IMR-90 (cell line): ENCODE data around the gene PROM2. TPM values are rescaled to one million over a fixed set of nuclear protein-coding genes. Genes with fewer than 3 reads are reported as not detected.

Experiments used
- ATAC-seq: fragments of 200-7000 bp; cut with Tn5 transposase; 2 replicates; pipeline ENCODE4 v1.9.1; 2020; ENCODE audit warnings: low read depth, mild to moderate bottlenecking, moderate library complexity
- BruUV-seq: library from RNA; stranded (reverse); fragments of 400-500 nt; replicated peaks from 2 replicates; lab custom pipeline; 2021; lab: Mats Ljungman, UMichigan
- CTCF ChIA-PET: fragments of 300-600 bp; formaldehyde crosslinking; extraction: SDS; loops from one replicate; lab custom pipeline; 2021; ENCODE audit warnings: antibody characterized with exemption; lab: Yijun Ruan, JAX
- POLR2A ChIA-PET: fragments of 300-600 bp; sonication (Branson Sonifier 250); formaldehyde crosslinking; loops from one replicate; lab custom pipeline; 2022; ENCODE audit warnings: antibody characterized with exemption; ENCODE audit not compliant: unreplicated experiment; lab: Charles Lee
- DNase-seq: peaks from one replicate; pipeline ENCODE4 v3.0.0; 2013
- H2AFZ ChIP-seq: replicated peaks from 2 replicates; pipeline ENCODE3; 2013; ENCODE audit warnings: low read length, mild to moderate bottlenecking; ENCODE audit not compliant: poor library complexity
- H2AK5ac ChIP-seq: 2 replicates; pipeline ENCODE4 v1.6.1; 2013; ENCODE audit warnings: low read depth, low read length, inconsistent platforms
- H2AK9ac ChIP-seq: replicated peaks from 2 replicates; pipeline ENCODE3; 2013; ENCODE audit warnings: mild to moderate bottlenecking, low read depth, low read length, moderate library complexity; ENCODE audit not compliant: poor library complexity
- H2BK120ac ChIP-seq: 2 replicates; pipeline ENCODE4 v1.6.1; 2013; ENCODE audit warnings: low read depth, low read length, inconsistent platforms
- H2BK15ac ChIP-seq: 3 replicates; pipeline ENCODE4 v1.6.1; 2013; ENCODE audit warnings: low read depth, low read length, inconsistent platforms
- H2BK20ac ChIP-seq: 2 replicates; pipeline ENCODE4 v1.6.1; 2013; ENCODE audit warnings: low read depth, mild to moderate bottlenecking, inconsistent platforms, low read length, moderate library complexity
- H2BK5ac ChIP-seq: 2 replicates; pipeline ENCODE4 v1.6.1; 2013; ENCODE audit warnings: mild to moderate bottlenecking, low read depth, low read length, inconsistent platforms; ENCODE audit not compliant: poor library complexity, severe bottlenecking
- H3K14ac ChIP-seq: replicated peaks from 2 replicates; pipeline ENCODE4 v1.6.1; 2013; ENCODE audit warnings: low read depth, low read length, inconsistent platforms
- H3K18ac ChIP-seq: 2 replicates; pipeline ENCODE4 v1.6.1; 2013; ENCODE audit warnings: low read depth, low read length, control low read depth
- H3K23ac ChIP-seq: 2 replicates; pipeline ENCODE4 v1.6.1; 2013; ENCODE audit warnings: low read depth, low read length, inconsistent platforms
- H3K27ac ChIP-seq: 2 replicates; pipeline ENCODE4 v1.5.1; 2013; ENCODE audit warnings: mild to moderate bottlenecking, control low read depth, low read length; ENCODE audit not compliant: insufficient read depth
- H3K27me3 ChIP-seq: 2 replicates; pipeline ENCODE4 v1.6.1; 2013; ENCODE audit warnings: low read length; ENCODE audit not compliant: control insufficient read depth, insufficient read depth
- H3K36me3 ChIP-seq: 2 replicates; pipeline ENCODE4 v1.6.1; 2013; ENCODE audit warnings: low read length, mixed read lengths; ENCODE audit not compliant: control insufficient read depth, insufficient read depth
- H3K4ac ChIP-seq: 2 replicates; pipeline ENCODE4 v1.6.1; 2013; ENCODE audit warnings: low read depth, low read length, inconsistent platforms
- H3K4me1 ChIP-seq: 2 replicates; pipeline ENCODE4 v1.6.1; 2013; ENCODE audit warnings: low read length, mixed read lengths; ENCODE audit not compliant: control insufficient read depth, insufficient read depth
- H3K4me2 ChIP-seq: 2 replicates; pipeline ENCODE4 v1.6.1; 2013; ENCODE audit warnings: low read depth, mild to moderate bottlenecking, control low read depth, low read length, moderate library complexity
- H3K4me3 ChIP-seq: 2 replicates; pipeline ENCODE4 v1.5.1; 2013; ENCODE audit warnings: low read depth, mild to moderate bottlenecking, control low read depth, low read length, moderate library complexity; ENCODE audit not compliant: insufficient read depth
- H3K56ac ChIP-seq: 2 replicates; pipeline ENCODE4 v1.6.1; 2013; ENCODE audit warnings: low read length, inconsistent platforms; ENCODE audit not compliant: insufficient read depth; ENCODE audit errors: extremely low read depth
- H3K79me1 ChIP-seq, 2 experiments: 2 replicates each; pipeline ENCODE4 v1.6.1; 2013; ENCODE audit warnings: low read length in 2 of 2, inconsistent platforms in 1 of 2, low read depth in 1 of 2
- H3K9ac ChIP-seq: 2 replicates; pipeline ENCODE4 v1.6.1; 2013; ENCODE audit warnings: low read depth, low read length, control low read depth
- H3K9me1 ChIP-seq: 2 replicates; pipeline ENCODE4 v1.6.1; 2013; ENCODE audit warnings: low read length, inconsistent platforms; ENCODE audit not compliant: insufficient read depth
- H3K9me3 ChIP-seq: 2 replicates; pipeline ENCODE4 v1.6.1; 2013; ENCODE audit warnings: low read length; ENCODE audit not compliant: control insufficient read depth, insufficient read depth
- H4K20me1 ChIP-seq: 2 replicates; pipeline ENCODE4 v1.6.1; 2013; ENCODE audit warnings: low read length, inconsistent platforms; ENCODE audit not compliant: insufficient read depth
- H4K5ac ChIP-seq: 2 replicates; pipeline ENCODE4 v1.6.1; 2013; ENCODE audit warnings: mild to moderate bottlenecking, low read depth, low read length, control low read depth
- H4K8ac ChIP-seq, 2 experiments: 2 replicates each; pipeline ENCODE4 v1.6.1; 2013; ENCODE audit warnings: low read depth in 2 of 2, low read length in 2 of 2, control low read depth in 1 of 2, inconsistent platforms in 1 of 2
- H4K91ac ChIP-seq: 2 replicates; pipeline ENCODE4 v1.6.1; 2013; ENCODE audit warnings: low read depth, low read length, inconsistent platforms; ENCODE audit not compliant: insufficient read depth
- CHD1 ChIP-seq: IDR thresholded peaks from 2 replicates; pipeline ENCODE4 v1.6.1; 2012; ENCODE audit warnings: low read depth, low read length, improper control_type of control experiment
- FOS ChIP-seq: fragments of 150-350 bp; IDR thresholded peaks from 2 replicates; pipeline ENCODE4 v1.6.1; 2016; ENCODE audit warnings: low read depth, low read length
- NFE2L2 ChIP-seq: fragments of 150-350 bp; IDR thresholded peaks from 2 replicates; pipeline ENCODE4 v1.6.1; 2016; ENCODE audit warnings: low read depth, mild to moderate bottlenecking, low read length
- RCOR1 ChIP-seq: IDR thresholded peaks from 2 replicates; pipeline ENCODE4 v1.6.1; 2012; ENCODE audit warnings: mild to moderate bottlenecking, low read length, improper control_type of control experiment; ENCODE audit not compliant: insufficient replicate concordance
- WGBS, 2 experiments: methylation state at CpG; one replicate each; pipeline versions ENCODE4 v1.1.5 to v1.1.7; 2013; ENCODE audit warnings: missing lambda C conversion rate in 2 of 2; ENCODE audit not compliant: insufficient read length in 1 of 2; ENCODE audit errors: extremely low coverage in 2 of 2; 5-methylcytosine and 5-hydroxymethylcytosine counted together
- dilution Hi-C: fragments of 300-500 bp; cut with HindIII; formaldehyde crosslinking; loops from one replicate; pipeline ENCODE4 v1.14.3; 2018; ENCODE audit warnings: low sequenced_read_pairs; ENCODE audit not compliant: unreplicated experiment
- in situ Hi-C: fragments of 300-500 bp; cut with MboI; formaldehyde crosslinking; loops from 3 replicates; pipeline ENCODE4 v1.14.3; 2019; ENCODE audit warnings: low sequenced_read_pairs, inconsistent platforms, mixed read lengths
- intact Hi-C: fragments of 100-400 bp; cut with micrococcal nuclease; formaldehyde crosslinking; loops from 2 replicates; pipeline ENCODE4 v1.10.0; 2022
- polyA plus RNA-seq, 3 experiments: library from polyadenylated mRNA; depleted of rRNA; stranded (reverse); fragments of >200 nt; gene quantifications; 2 replicates each; pipeline ENCODE4 v1.2.3, GENCODE V29; 2012; ENCODE audit warnings: low replicate concordance in 1 of 3
- total RNA-seq: library from RNA; depleted of rRNA; stranded (reverse); fragments of >200 nt; gene quantifications from 2 replicates; pipeline ENCODE4 v1.2.3, GENCODE V29; 2012
- TF ChIP-seq, protein P1 (sequence below): conservative IDR thresholded peaks from 2 replicates; pipeline ENCODE4 v1.5.1; 2012; ENCODE audit warnings: mild to moderate bottlenecking, low read depth, low read length, improper control_type of control experiment

The PROM2 gene
- total and polyA plus RNA-seq, 2 of the 4 experiments (the other 2 are of a cell fraction), result 0.26 TPM; not detected in 1

DNA sequence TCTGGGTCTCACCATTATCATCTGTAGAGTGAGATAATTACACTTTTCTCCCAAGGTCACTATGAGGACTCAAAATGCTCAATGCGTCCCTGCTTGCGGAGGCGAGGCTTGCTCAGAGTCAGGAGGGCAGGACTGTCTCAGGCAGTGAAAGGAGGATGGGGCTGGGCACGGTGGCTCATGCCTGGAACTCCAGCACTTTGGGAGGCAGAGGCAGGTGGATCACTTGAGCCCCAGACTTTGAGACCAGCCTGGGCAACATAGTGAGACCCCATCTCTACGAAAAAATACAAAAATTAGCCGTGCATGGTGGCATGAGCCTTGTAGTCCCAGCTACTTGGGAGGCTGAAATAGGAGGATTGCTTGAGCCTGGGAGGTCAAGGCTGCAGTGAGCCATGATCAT is 21.1 kb downstream of the PROM2 start:
- Histone ChIP-seq H2AK9ac (no peak overlapping the region), H2AFZ (no peak overlapping the region), H3K18ac (no peak overlapping the region), H3K9me1 (no peaks in the 10 kb centered on the region), H3K14ac (no peak overlapping the region), H3K9me3 (no peaks in the 10 kb centered on the region; the same call in 1 of the 2 replicates), H3K27me3 (peaks cover 20% of the 10 kb centered on the region; the same call in 1 of the 2 replicates), H3K4me2 (no peak overlapping the region), H4K5ac (no peak overlapping the region), H2BK5ac (no peak overlapping the region), H3K9ac (no peak overlapping the region), H3K79me1 (no peaks in the 10 kb centered on the region), H3K4me3 (no peak overlapping the region), H3K23ac (no peak overlapping the region), H3K36me3 (no peaks in the 10 kb centered on the region), H2BK20ac (no peak overlapping the region), H3K4ac (no peak overlapping the region), H3K56ac (no peak overlapping the region), H4K20me1 (no peaks in the 10 kb centered on the region), H3K4me1 (no peaks in the 10 kb centered on the region; the same call in 1 of the 2 replicates), H2BK120ac (no peak overlapping the region), H3K27ac (no peak overlapping the region), H4K8ac (no peak overlapping the region), H2BK15ac (no peak overlapping the region), H4K91ac (no peak overlapping the region), H2AK5ac (no peak overlapping the region)
- TF ChIP-seq NFE2L2 (no peak), RCOR1 (no peak), FOS (no peak), CHD1 (no peak)
- TF ChIP-seq, protein P1, sequence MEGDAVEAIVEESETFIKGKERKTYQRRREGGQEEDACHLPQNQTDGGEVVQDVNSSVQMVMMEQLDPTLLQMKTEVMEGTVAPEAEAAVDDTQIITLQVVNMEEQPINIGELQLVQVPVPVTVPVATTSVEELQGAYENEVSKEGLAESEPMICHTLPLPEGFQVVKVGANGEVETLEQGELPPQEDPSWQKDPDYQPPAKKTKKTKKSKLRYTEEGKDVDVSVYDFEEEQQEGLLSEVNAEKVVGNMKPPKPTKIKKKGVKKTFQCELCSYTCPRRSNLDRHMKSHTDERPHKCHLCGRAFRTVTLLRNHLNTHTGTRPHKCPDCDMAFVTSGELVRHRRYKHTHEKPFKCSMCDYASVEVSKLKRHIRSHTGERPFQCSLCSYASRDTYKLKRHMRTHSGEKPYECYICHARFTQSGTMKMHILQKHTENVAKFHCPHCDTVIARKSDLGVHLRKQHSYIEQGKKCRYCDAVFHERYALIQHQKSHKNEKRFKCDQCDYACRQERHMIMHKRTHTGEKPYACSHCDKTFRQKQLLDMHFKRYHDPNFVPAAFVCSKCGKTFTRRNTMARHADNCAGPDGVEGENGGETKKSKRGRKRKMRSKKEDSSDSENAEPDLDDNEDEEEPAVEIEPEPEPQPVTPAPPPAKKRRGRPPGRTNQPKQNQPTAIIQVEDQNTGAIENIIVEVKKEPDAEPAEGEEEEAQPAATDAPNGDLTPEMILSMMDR, result no peak
- no TSS peak for BruUV-seq
- intact Hi-C loops (no loop called here), dilution Hi-C loops (no loop called here), in situ Hi-C loops (no loop called here)
- 29% methylated on average over 1 of the region's 6 CpGs; no CpG with 5 or more reads in 1 of the 2 experiments for WGBS, 2 experiments
- CTCF ChIA-PET, result no interaction called here
- POLR2A ChIA-PET, result no interaction called here
- ATAC-seq (no peak), DNase-seq (no peak)
